ENCODE data around the gene FRS3.
"Not testable (repeated sequence)": the region's sequence is repeated elsewhere in the genome, so short reads cannot be mapped to it uniquely, and the experiment has no call there.

FRS3 gene

DNA sequence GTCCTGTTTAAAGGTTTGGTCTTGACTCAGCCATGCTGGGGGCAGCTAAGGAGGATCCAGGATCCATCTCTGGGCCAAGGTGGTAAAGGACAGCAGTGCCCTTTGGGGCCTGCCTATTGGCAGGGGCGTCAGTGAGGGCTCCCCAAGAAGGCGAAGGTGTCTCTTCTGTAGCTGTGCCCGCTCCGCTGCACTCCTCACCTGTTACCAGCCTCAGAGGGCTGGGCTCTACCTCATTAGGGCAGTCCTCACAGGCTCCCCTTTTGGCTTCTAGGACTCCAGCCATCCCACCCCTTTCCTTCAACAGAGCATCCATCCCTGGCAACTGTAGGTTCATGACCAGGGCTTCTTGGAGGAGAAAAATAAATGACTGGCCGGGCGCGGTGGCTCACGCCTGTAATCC, 10.3 kb downstream of the FRS3 start:
- Histone ChIP-seq H3K36me3 (ENCODE audit: control insufficient read depth, insufficient read depth, low read length) (peaks cover 7% of the 10 kb centered on the region), H3K27me3 (replicated peaks; ENCODE audit: control insufficient read depth, insufficient read depth, low read length) (no peaks in the 10 kb centered on the region), H3K4me3 (replicated peaks; ENCODE audit: low read depth, low read length) (no peak overlapping the region)
- no peak for TF ChIP-seq CTCF (IDR thresholded peaks at IDR 0.05; ENCODE audit: insufficient read depth, low read length, poor library complexity, severe bottlenecking)
- no peak for DNase-seq (ENCODE audit: extremely low read depth, insufficient read length)

- DNase-seq (ENCODE audit: extremely low read depth, insufficient read length) = no peak
- H3K27me3 ChIP-seq (replicated peaks; ENCODE audit: control insufficient read depth, insufficient read depth, low read length) = no peaks in the 10 kb centered on the region
- no peak overlapping the region for H3K4me3 ChIP-seq (replicated peaks; ENCODE audit: low read depth, low read length)
- peaks cover 7% of the 10 kb centered on the region for H3K36me3 ChIP-seq (ENCODE audit: control insufficient read depth, insufficient read depth, low read length)
- no peak for TF ChIP-seq CTCF (IDR thresholded peaks at IDR 0.05; ENCODE audit: insufficient read depth, low read length, poor library complexity, severe bottlenecking)
Observed at GRCh38 chr6:41768545-41769308, 11.0 kb downstream of the FRS3 start.

- TF ChIP-seq CTCF (IDR thresholded peaks at IDR 0.05; ENCODE audit: insufficient read depth, low read length, poor library complexity, severe bottlenecking) = no peak
- Histone ChIP-seq H3K27me3 (replicated peaks; ENCODE audit: control insufficient read depth, insufficient read depth, low read length) (no peaks in the 10 kb centered on the region), H3K4me3 (replicated peaks; ENCODE audit: low read depth, low read length) (no peak overlapping the region), H3K36me3 (ENCODE audit: control insufficient read depth, insufficient read depth, low read length) (peaks cover 6% of the 10 kb centered on the region)
- no peak for DNase-seq (ENCODE audit: extremely low read depth, insufficient read length)
Observed at GRCh38 chr6:41767112-41767833, 12.4 kb downstream of the FRS3 start.

- H3K36me3 ChIP-seq (ENCODE audit: control insufficient read depth, insufficient read depth, low read length); DNase-seq (ENCODE audit: extremely low read depth, insufficient read length); H3K4me3 ChIP-seq (replicated peaks; ENCODE audit: low read depth, low read length); H3K27me3 ChIP-seq (replicated peaks; ENCODE audit: control insufficient read depth, insufficient read depth, low read length): not testable (repeated sequence)
Observed at GRCh38 chr6:41766043-41766664, 13.5 kb downstream of the FRS3 start.

GRCh38 chr6:41763470-41763869, 16.2 kb downstream of the FRS3 start:
- no peak for DNase-seq (ENCODE audit: extremely low read depth, insufficient read length)
- Histone ChIP-seq H3K27me3 (replicated peaks; ENCODE audit: control insufficient read depth, insufficient read depth, low read length) (no peaks in the 10 kb centered on the region), H3K4me3 (replicated peaks; ENCODE audit: low read depth, low read length) (no peak overlapping the region), H3K36me3 (ENCODE audit: control insufficient read depth, insufficient read depth, low read length) (no peaks in the 10 kb centered on the region)
- TF ChIP-seq CTCF (IDR thresholded peaks at IDR 0.05; ENCODE audit: insufficient read depth, low read length, poor library complexity, severe bottlenecking) = no peak
